ENCODE data around the gene SP1.

DNA sequence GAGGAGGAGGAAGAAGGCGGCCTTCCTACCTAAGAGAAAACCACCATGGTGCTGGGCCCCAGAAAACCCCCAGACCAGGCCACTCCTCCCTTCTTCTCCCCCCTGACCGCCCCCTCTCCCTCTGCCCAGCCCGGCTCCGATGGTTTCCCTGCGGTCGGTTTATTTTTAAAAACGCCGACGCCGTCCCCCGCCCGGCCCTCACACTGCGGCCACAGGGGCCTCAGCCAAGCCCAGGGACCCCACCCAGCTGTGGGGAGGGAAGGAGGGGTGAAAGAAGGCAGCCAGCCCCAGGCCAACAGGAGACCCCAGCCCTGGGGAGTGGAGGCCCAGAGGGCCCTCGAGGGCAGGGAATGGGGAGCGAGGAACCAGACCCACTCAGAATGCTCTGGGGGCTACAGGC is 47.2 kb upstream of the SP1 start:
- TF ChIP-seq, protein P1, sequence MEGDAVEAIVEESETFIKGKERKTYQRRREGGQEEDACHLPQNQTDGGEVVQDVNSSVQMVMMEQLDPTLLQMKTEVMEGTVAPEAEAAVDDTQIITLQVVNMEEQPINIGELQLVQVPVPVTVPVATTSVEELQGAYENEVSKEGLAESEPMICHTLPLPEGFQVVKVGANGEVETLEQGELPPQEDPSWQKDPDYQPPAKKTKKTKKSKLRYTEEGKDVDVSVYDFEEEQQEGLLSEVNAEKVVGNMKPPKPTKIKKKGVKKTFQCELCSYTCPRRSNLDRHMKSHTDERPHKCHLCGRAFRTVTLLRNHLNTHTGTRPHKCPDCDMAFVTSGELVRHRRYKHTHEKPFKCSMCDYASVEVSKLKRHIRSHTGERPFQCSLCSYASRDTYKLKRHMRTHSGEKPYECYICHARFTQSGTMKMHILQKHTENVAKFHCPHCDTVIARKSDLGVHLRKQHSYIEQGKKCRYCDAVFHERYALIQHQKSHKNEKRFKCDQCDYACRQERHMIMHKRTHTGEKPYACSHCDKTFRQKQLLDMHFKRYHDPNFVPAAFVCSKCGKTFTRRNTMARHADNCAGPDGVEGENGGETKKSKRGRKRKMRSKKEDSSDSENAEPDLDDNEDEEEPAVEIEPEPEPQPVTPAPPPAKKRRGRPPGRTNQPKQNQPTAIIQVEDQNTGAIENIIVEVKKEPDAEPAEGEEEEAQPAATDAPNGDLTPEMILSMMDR (conservative IDR thresholded peaks at IDR 0.05; ENCODE audit: low read depth, low read length) = no peak
- no peak for TF ChIP-seq EZH2 (IDR thresholded peaks at IDR 0.05; ENCODE audit: borderline replicate concordance, low read depth, low read length, poor library complexity, severe bottlenecking)

All from A673 (cell line).